Epithelial cell of esophagus (primary cell): Measurements from ENCODE around the gene MICU2.
A peak's percentile ranks its signal among the peaks of the same experiment; 100 is the strongest.

Experiments used
- DNase-seq: peaks from one replicate; pipeline ENCODE4 v3.0.0; 2010; ENCODE audit warnings: low read depth
- H3K4me3 ChIP-seq: 2 replicates; pipeline ENCODE4 v1.5.1; 2011; ENCODE audit warnings: mild to moderate bottlenecking, low read length, control low read depth
- CTCF ChIP-seq: IDR thresholded peaks from 2 replicates; pipeline ENCODE4 v1.5.1; 2011; ENCODE audit warnings: low read depth, mild to moderate bottlenecking, low read length, control low read depth, inconsistent platforms; ENCODE audit not compliant: insufficient read depth; ENCODE audit errors: missing control alignments

MICU2 gene

GRCh38 chr13:21458813-21459701 lies 144.9 kb downstream of the MICU2 start, which contains the start of gene ZDHHC20:
ZDHHC20 (minus strand) TSS chr13:21459303; CDS start chr13:21459171, 132 bp downstream.
- TF ChIP-seq CTCF = no peak
- peak within 1 kb of the TSS; percentile 80 for H3K4me3 ChIP-seq
- peak; percentile 83 for DNase-seq

GRCh38 chr13:21458451-21458812 lies 145.5 kb downstream of the MICU2 start:
- DNase-seq = peak; percentile 71
- TF ChIP-seq CTCF = no peak
- H3K4me3 ChIP-seq = peak overlapping the region; percentile 80

GRCh38 chr13:21453387-21454081 lies 150.4 kb downstream of the MICU2 start:
- no peak for DNase-seq
- no peak for TF ChIP-seq CTCF
- H3K4me3 ChIP-seq = no peak overlapping the region

- no peak overlapping the region for H3K4me3 ChIP-seq
- DNase-seq = no peak
- TF ChIP-seq CTCF = no peak
Measured at GRCh38 chr13:21450936-21451335, 153.0 kb downstream of the MICU2 start.

GRCh38 chr13:21446656-21447055 lies 157.3 kb downstream of the MICU2 start:
- no peak for TF ChIP-seq CTCF
- H3K4me3 ChIP-seq = no peak overlapping the region
- no peak for DNase-seq

- H3K4me3 ChIP-seq = no peak overlapping the region
- no peak for DNase-seq
- TF ChIP-seq CTCF = no peak
Measured at GRCh38 chr13:21445759-21446158, 158.2 kb downstream of the MICU2 start.

GRCh38 chr13:21443171-21443570 lies 160.8 kb downstream of the MICU2 start:
- DNase-seq = no peak
- no peak for TF ChIP-seq CTCF
- H3K4me3 ChIP-seq = no peak overlapping the region
